Activated CD8-positive, alpha-beta memory T cell treated with anti-CD3 and anti-CD28 coated beads for 1 hour (primary cell): ENCODE data around the gene LRIG1.

Experiments
- DNase-seq, 2 donors: peaks; one replicate each; pipeline ENCODE4 v3.0.0-alpha.2; 2020; ENCODE audit warnings: low read depth in 1 of 2; ENCODE audit errors: extremely low read depth in 1 of 2

The LRIG1 gene

GRCh38 chr3:66470956-66471686 lies 29.7 kb downstream of the LRIG1 start:
- DNase-seq: no peak

GRCh38 chr3:66470285-66470684 lies 30.5 kb downstream of the LRIG1 start:
- DNase-seq: no peak

GRCh38 chr3:66469220-66469640 lies 31.6 kb downstream of the LRIG1 start:
- no peak for DNase-seq

GRCh38 chr3:66467996-66468735 lies 32.7 kb downstream of the LRIG1 start:
- DNase-seq: no peak

- DNase-seq: no peak
Measured at GRCh38 chr3:66466606-66467270, 34.1 kb downstream of the LRIG1 start.

- DNase-seq: no peak
Measured at GRCh38 chr3:66465587-66465986, 35.2 kb downstream of the LRIG1 start.

GRCh38 chr3:66465034-66465433 lies 35.8 kb downstream of the LRIG1 start:
- DNase-seq: no peak

- no peak for DNase-seq
Measured at GRCh38 chr3:66464512-66464894, 36.3 kb downstream of the LRIG1 start.

- no peak for DNase-seq
Measured at GRCh38 chr3:66463730-66464511, 36.9 kb downstream of the LRIG1 start.

GRCh38 chr3:66463054-66463631 lies 37.7 kb downstream of the LRIG1 start:
- DNase-seq: no peak

- DNase-seq: no peak
Measured at GRCh38 chr3:66457252-66457651, 43.6 kb downstream of the LRIG1 start.

- no peak for DNase-seq
Measured at GRCh38 chr3:66456711-66457173, 44.1 kb downstream of the LRIG1 start.

- DNase-seq: no peak
Measured at GRCh38 chr3:66454464-66454859, 46.4 kb downstream of the LRIG1 start.

GRCh38 chr3:66453651-66454463 lies 47.0 kb downstream of the LRIG1 start:
- no peak for DNase-seq

GRCh38 chr3:66452303-66453011 lies 48.4 kb downstream of the LRIG1 start:
- DNase-seq: no peak

- no peak for DNase-seq
Measured at GRCh38 chr3:66451766-66452165, 49.1 kb downstream of the LRIG1 start.

GRCh38 chr3:66450390-66451022 lies 50.3 kb downstream of the LRIG1 start:
- no peak for DNase-seq

- DNase-seq: no peak
Measured at GRCh38 chr3:66449411-66449974, 51.3 kb downstream of the LRIG1 start.
